ENCODE measurements around the gene PSD2. TPM values are rescaled to one million over a fixed set of nuclear protein-coding genes. Genes with fewer than 3 reads are reported as not detected.

The PSD2 gene
- total RNA-seq, 1 donor from 2014 or later, result not detected

- H3K4me3 Mint-ChIP-seq, result no peak overlapping the region
- H3K36me3 Mint-ChIP-seq (ENCODE audit: low read depth), result no peaks in the 10 kb centered on the region
- DNase-seq (no peak), ATAC-seq (ENCODE audit: low read depth) (no peak)
- no peak for TF ChIP-seq CTCF (IDR thresholded peaks at IDR 0.05)
- ChIA-PET POLR2A (no interaction called here), CTCF (interaction anchor here (1.5 kb wide), 1 partner anchor 67 kb away, joined by 4 read pairs; no protein-coding TSS in a partner anchor)
- no peak overlapping the region for H3K27ac Mint-ChIP-seq
- H3K9me3 Mint-ChIP-seq, result no peaks in the 10 kb centered on the region
- intact Hi-C loops (cut with micrococcal nuclease), result no loop called here
- H3K4me1 Mint-ChIP-seq, result peaks cover 4% of the 10 kb centered on the region
- H3K27me3 Mint-ChIP-seq, result peaks cover 3% of the 10 kb centered on the region
Observed at GRCh38 chr5:139854029-139854605, 58.5 kb downstream of the PSD2 start.

- H3K4me1 Mint-ChIP-seq, result no peaks in the 10 kb centered on the region
- intact Hi-C loops (cut with micrococcal nuclease), result no loop called here
- H3K27me3 Mint-ChIP-seq, result peaks cover 5% of the 10 kb centered on the region
- no peak for TF ChIP-seq CTCF (IDR thresholded peaks at IDR 0.05)
- ChIA-PET POLR2A (no interaction called here), CTCF (interaction anchor here (1.5 kb wide), 1 partner anchor 68 kb away, joined by 4 read pairs; no protein-coding TSS in a partner anchor)
- DNase-seq (no peak), ATAC-seq (ENCODE audit: low read depth) (no peak)
- no peaks in the 10 kb centered on the region for H3K9me3 Mint-ChIP-seq
- no peak overlapping the region for H3K4me3 Mint-ChIP-seq
- H3K27ac Mint-ChIP-seq, result no peak overlapping the region
- H3K36me3 Mint-ChIP-seq (ENCODE audit: low read depth), result no peaks in the 10 kb centered on the region
Observed at GRCh38 chr5:139854953-139855352, 59.3 kb downstream of the PSD2 start.

- no peaks in the 10 kb centered on the region for H3K9me3 Mint-ChIP-seq
- no peaks in the 10 kb centered on the region for H3K36me3 Mint-ChIP-seq (ENCODE audit: low read depth)
- no peaks in the 10 kb centered on the region for H3K4me1 Mint-ChIP-seq
- no peak for ATAC-seq (ENCODE audit: low read depth)
- intact Hi-C loops (cut with micrococcal nuclease), result no loop called here
- H3K27ac Mint-ChIP-seq, result no peak overlapping the region
- H3K27me3 Mint-ChIP-seq, result peaks cover 5% of the 10 kb centered on the region
- no peak for TF ChIP-seq CTCF (IDR thresholded peaks at IDR 0.05)
- DNase-seq, result no peak
- POLR2A ChIA-PET, result no interaction called here
- no peak overlapping the region for H3K4me3 Mint-ChIP-seq
- CTCF ChIA-PET, result interaction anchor here (1.5 kb wide), 1 partner anchor 68 kb away, joined by 4 read pairs; no protein-coding TSS in a partner anchor
Observed at GRCh38 chr5:139855451-139855850, 59.8 kb downstream of the PSD2 start.

- no peak for ATAC-seq (ENCODE audit: low read depth)
- no peak overlapping the region for H3K27ac Mint-ChIP-seq
- DNase-seq, result no peak
- no peaks in the 10 kb centered on the region for H3K9me3 Mint-ChIP-seq
- POLR2A ChIA-PET, result no interaction called here
- CTCF ChIA-PET, result interaction anchor here (0.8 kb wide), 1 partner anchor 68 kb away, joined by 3 read pairs; no protein-coding TSS in a partner anchor
- H3K4me1 Mint-ChIP-seq, result no peaks in the 10 kb centered on the region
- intact Hi-C loops (cut with micrococcal nuclease), result no loop called here
- H3K27me3 Mint-ChIP-seq, result peaks cover 5% of the 10 kb centered on the region
- no peak overlapping the region for H3K4me3 Mint-ChIP-seq
- no peaks in the 10 kb centered on the region for H3K36me3 Mint-ChIP-seq (ENCODE audit: low read depth)
- TF ChIP-seq CTCF (IDR thresholded peaks at IDR 0.05), result no peak
Observed at GRCh38 chr5:139855946-139856540, 60.4 kb downstream of the PSD2 start.

- ChIA-PET POLR2A (no interaction called here), CTCF (interaction anchor here (0.8 kb wide), 1 partner anchor 69 kb away, joined by 3 read pairs; no protein-coding TSS in a partner anchor)
- Mint-ChIP-seq H3K36me3 (ENCODE audit: low read depth) (no peaks in the 10 kb centered on the region), H3K27ac (no peak overlapping the region), H3K9me3 (no peaks in the 10 kb centered on the region), H3K27me3 (peaks cover 5% of the 10 kb centered on the region), H3K4me3 (no peak overlapping the region), H3K4me1 (no peaks in the 10 kb centered on the region)
- ATAC-seq (ENCODE audit: low read depth) (no peak), DNase-seq (no peak)
- no peak for TF ChIP-seq CTCF (IDR thresholded peaks at IDR 0.05)
- intact Hi-C loops (cut with micrococcal nuclease), result no loop called here
Observed at GRCh38 chr5:139856714-139857113, 61.1 kb downstream of the PSD2 start.

All from activated B cell treated with CpG ODN at 0.5 μM for 24 hours (primary cell).